ENCODE results near the gene TULP3.

TULP3 gene

DNA sequence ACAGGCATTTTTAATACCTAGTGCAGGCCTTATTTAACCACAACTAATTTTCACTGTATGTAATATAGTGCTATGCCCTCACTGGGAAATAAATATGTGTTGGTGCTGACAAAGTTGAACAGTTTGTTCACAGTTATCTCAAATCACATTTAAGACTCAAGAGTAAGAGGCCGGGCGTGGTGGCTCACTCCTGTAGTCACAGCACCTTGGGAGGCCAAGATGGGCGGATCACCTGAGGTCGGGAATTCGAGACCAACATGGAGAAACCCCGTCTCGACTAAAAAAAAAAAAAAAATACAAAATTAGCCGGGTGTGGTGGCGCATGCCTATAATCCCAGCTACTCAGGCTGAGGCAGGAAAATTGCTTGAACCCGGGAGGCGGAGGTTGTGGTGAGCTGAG lies 45.6 kb downstream of the TULP3 start:
- DNase-seq: no peak

DNA sequence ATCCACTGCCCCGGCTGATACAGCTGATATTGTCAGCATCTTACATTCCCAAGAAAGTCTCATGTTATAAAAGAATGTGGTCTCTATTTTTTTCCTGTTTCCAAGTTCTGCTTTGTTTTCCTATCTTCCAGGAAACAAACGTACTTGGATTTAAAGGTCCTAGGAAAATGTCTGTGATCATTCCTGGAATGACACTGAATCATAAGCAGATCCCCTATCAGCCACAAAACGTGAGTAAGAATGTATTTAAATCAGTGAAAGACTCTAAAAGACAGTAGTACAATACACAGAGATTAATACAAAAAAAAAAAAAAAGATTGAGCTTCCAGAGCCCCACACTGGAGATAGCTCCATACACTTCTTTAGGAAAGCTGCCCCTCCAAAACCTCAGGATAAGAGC lies 46.8 kb downstream of the TULP3 start:
- DNase-seq: no peak

DNA sequence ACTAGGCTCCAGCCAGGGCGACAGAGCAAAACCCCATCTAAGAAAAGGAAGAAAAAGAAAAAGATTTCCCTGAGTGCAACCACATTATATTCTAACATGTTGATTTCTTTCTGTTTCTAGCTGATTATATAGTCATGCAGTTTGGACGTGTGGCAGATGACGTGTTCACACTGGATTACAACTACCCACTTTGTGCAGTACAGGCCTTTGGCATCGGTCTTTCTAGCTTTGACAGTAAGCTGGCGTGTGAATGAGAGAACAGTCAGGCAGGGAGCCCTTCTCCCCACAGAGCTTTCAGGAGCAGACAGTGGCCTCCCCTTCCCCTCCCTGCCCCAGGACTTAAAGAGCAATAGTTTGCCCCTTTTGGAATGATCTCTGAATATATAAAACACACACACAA lies 48.5 kb downstream of the TULP3 start:
- no peak for DNase-seq

DNA sequence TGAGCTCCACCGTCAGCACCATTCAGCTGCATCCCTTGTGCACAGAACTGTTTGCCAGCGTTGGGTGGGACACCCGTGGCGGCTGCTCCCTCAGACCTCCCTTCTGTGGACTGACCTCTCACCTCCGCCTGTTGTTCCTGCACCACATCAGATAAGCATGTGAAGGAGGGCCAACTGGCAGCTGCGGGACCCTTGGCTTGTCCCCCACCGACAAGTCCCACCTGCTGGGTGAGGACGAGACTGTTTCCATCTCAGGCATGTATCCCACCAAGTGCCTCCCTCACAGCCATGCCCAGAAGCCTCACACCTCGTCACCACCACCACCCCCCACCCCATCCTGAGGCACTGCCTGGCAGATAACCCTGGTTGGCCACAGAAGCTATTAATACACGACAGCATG lies 49.9 kb downstream of the TULP3 start:
- DNase-seq: no peak

DNA sequence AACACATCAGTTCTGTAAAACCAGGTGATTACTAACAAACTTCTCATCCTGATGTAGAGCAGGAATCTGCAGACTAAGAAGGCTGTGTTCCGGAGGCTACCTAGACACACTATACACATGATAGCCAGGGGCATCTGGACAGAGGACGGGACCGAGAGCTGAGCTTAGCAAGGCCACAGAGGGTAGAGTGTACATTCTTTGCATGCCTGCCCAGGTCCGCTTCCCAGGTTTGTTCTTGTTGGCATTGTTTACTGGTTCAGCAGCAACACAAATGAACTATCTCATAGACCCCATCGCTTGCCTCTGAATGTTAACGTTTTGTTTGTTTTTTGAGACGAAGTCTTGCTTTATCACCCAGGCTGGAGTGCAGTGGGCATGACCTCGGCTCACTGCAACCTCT lies 50.8 kb downstream of the TULP3 start:
- DNase-seq: no peak

DNA sequence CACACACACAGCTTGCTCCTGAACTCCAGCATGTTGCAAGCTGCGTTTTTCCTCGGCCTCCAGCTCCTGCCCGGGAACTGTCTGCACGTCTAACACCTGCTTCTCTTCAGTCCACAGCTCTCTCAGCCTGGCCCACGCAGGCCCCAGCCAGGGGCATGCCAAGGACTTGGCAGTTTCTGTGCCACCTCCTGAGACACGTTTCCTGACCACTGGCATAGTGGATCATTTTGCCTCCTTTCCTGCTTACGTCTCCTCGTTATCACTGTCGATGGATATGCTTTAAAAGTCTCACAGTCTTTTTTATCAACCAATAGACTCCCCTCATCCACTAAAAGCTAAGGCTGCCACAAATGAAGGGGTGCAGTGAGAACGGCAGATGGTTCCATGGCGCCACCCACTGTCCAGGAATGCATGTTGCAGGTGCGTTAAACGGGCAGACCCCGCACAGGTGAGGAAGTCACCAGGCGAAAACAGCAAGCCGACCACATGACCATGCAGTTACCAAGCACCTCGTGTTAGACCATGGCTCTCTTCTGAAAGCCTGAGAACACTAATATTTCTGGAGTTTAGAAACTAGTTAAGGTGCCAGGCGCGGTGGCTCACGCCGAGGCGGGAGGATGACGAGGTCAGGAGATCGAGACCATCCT lies 53.8 kb downstream of the TULP3 start:
- DNase-seq: no peak

DNA sequence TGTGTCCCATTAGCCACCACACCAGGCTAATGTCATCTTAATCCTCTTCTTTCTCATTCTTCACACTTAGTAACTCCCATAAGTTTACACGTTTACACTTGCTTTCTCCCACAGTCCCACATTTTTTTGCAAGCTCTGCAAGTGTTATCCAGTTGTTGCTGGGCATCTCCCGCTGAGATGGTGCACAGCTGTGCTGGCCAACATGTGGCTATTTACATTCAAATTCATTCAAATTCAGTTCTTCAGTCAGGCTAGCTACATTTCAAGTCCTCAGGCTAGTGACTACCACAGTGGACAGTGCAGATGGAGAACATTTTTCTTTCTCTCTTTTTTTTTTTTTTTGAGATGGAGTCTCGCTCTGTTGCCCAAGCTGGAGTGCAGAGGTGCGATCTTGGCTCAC lies 58.7 kb downstream of the TULP3 start:
- no peak for DNase-seq

DNA sequence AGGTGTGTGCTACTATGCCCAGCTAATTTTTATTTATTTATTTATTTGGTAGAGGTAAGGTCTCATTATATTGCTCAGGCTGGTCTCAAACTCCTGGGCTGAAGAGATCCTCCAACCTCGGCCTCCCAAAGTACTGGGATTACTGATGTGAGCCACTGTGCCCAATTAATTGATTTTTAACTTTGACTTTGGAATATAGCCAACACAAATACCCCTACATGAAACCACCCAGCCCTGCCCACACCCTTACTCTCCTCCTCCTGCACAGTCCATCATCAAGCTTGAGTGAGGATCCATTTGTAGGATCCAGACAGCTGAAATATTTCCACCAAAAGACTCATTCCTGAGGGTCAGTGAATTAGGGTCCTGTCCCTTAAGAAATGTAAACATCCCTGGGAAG lies 65.2 kb downstream of the TULP3 start:
- DNase-seq: no peak

DNA sequence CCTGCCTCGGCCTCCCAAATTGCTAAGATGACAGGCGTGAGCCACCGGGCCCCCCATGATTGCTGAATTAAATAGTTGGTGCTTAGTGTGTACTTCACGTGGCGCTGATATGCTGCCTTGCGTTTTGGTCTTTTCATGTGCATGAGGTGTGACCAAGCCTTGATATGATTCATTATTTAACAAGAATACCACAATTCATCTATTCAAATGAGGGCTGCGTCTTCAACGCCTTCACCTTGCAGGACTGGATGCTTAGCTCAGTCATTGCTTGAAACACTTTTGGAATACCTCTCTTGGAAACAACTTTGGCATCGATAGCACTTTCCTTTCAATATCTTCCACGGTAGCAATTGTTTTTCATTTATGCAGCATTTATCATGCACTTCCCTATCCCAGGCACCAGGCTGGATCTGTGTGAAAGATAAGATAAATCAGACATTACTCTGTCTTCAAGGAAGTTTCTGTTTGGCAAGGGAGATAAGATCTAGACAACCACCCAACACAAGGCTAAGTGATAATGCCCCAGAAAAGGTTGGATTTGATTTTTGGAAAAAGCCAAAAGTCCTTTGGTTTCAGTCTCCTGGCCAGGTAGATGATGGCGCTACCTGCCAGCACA lies 67.2 kb downstream of the TULP3 start:
- no peak for DNase-seq

DNA sequence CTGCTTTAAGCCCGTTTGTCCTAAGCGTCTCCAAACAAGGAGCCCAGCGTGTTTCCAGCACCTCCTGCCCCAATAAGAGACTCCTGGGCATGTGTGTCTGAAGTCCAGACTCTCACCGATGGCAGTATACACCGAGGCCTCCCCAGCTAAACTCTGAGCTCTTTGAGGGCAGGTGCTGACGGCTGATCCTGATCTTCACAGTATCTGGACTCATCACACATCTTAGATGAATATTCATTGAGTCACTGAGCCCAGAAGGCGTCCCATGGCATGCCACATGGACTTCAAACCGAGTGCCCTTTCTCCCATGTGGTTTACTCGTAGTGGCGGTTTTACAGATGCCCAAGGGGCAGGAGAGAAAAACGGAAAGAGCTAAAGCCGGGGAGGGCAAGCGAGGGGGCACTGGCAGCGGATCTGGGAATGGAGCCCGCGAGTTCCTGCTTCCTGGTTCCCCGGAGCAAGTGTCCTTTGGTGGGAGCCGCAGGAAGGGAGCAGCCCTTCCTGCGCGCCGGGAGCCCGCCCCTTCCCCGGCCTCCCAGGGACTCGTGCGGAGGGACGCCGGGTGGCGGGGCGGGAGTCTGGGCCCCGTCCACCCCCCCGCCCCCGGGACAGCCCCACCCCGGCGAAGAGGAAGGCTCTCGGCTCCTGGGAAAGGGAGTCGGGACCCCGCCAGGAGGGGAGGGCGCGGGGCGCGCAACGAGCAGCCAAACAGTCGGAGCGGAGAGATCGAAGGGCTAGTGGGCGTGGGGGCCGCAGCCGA lies 67.9 kb downstream of the TULP3 start:
- DNase-seq: no peak

DNA sequence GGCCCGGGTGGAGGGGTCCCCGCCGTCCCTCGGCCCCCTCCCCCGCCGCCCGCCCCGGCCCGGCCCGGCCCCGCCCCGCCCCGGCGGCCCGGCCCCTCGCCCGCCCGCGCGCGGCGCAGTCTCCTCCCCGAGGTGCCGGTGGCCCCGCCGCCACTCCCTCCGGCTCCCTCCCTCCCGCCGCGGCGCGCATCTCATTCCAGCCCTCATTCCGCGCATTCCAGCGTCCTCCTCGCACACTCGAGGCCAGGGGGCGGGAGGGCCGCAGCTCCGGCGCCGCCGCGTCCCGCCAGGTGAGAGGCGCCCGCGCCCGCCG lies 68.5 kb downstream of the TULP3 start, which contains the start of gene TEAD4:
TEAD4 (plus strand) TSS at position 206 of the 313 bp plus-strand sequence.
- DNase-seq: no peak

DNA sequence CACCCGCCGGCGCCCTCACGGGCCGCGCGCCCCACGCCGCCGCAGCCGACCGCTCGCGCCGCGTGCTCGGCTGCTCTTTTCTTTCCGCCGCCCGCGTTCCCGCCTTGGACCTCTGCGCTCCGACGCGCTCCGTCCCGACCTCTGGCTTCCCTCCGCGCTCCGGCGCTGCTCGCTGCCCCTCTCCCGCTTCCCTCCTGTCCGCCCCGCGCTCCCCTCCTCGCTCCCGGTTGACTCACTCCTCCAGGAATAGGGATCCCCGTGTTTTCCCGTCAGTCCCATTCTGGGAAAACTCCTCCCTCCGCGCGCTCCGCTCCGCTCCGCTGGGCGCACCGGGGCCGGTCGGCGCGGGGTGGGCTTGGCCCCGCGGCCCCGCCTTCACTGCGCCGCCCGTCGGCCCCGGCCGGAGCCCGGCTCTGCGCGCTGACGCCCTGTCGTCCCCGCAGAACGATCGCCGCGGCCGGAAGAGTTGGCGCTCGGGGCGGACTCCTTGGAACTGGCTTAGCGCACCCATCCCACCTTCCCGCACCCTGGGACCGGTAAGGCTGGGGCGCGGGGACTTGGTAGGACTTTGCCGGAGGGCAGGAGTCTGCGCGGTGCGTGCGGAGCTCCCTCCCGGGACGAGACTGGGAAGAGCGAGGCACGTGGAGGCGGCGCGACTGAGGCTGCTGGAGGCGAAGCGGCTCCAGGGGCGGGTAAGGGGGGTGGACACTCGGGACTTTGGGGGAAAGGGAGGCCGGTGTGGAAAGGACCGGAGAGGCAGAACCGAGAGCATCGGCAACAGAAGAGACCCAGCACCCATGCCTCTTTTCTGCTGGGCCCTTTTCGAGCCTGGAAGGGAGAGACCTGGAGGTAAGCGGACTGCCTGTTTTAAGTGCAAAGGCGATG lies 69.1 kb downstream of the TULP3 start:
- DNase-seq: no peak

DNA sequence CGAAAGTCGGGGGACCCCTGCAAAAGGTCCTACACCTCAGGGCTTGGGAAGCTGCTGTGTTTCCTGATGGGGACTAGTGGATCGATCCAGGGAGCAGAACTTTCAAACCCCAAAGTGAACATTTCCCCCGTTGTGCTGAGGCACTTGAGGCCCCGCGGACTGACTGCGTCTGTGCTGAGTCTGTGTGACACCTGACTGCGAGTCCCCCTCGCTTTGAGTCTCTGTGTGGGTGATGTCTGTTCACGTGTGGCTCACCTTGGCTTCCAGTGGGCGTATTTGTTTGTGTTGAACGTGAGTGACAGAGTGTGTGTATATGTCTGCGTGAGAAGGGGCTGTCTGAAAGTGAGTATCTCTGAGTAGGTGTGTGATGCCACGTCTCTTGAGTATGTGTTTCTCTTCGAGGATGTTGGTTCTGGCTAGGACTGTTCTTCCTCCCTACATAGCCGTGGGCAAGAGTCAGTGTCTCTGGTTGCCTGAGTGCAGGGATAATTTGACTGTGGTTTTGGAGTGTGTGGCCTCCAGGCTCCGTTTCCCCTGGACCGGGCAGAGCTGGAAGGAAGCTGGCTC lies 69.8 kb downstream of the TULP3 start:
- DNase-seq: no peak

DNA sequence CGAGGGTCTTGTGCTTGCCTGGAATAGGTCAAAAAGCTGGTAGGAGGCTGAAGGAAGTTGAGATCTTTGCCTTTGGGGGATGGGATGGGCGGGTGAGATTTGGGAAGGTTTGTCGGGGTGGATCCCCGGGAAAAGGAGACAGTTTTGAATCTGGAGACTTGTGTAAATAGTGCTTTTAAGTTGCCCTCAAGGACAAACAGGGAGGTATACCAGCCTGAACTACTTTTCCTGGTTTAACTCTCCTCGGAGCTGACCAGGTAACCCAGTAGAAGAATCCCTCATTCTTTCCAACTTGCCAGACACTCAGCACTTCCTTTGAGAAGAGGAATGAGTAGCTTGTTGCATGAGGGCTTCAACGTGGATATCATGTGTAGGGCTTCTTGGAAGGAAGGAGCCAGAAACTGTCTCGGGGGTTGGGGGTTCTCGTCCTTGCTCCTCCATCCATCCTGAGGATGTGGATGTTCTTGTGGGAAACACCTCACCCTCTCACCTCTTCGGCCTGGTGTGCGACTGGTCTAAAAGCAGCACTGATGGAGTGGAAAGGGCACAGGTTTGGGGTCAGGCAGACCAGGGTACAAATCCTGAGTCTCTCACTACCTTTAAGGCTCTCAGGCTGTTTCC lies 70.4 kb downstream of the TULP3 start:
- DNase-seq: no peak

DNA sequence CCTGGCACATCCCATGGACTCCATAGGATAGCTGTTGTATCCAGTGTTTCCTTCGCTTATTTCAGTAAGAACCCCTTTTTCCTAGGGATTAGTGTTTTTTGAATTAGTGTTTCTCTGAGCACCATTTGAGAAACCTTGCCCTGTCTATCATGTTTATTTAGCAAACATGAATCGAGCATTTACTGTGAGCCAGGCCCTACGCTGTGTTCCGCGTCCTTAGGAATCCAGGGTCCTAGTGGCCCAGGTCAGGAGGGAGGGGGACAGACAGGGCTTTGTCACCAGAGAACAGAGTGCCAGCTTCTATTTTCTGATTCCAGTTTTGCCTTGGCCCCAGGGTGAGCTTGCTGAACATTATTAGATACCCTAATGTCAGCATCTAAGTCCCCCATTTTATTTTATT lies 71.0 kb downstream of the TULP3 start:
- DNase-seq: no peak

DNA sequence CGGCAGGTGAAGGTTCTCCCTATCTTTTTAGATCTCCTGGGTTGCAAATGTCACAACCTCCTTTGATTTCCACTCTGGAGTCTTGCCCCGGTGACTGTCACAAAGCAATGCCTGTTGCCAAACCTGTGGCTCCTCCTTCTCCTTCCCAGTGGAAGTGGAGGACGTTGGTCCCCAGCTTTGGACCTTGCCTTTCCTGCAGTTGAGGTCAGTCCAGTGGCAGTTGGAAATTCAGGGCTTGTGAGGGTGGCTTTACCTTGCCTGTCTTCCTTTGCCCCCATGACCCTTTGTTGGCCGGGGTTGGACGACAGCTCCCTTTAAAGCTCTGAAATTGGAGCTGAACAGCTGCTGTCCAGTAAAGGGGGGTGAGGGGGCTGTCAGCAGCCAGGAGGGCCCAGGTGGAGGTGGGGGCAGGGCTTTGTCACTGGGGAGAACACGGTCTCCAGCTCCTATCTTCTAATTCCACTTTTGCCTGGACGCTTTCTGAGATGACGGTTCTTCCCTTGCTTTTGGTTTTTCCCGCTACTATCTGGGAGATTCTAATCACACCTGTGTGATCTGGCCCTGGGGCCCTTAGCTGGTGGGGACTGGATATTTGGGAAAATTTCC lies 72.6 kb downstream of the TULP3 start:
- no peak for DNase-seq

DNA sequence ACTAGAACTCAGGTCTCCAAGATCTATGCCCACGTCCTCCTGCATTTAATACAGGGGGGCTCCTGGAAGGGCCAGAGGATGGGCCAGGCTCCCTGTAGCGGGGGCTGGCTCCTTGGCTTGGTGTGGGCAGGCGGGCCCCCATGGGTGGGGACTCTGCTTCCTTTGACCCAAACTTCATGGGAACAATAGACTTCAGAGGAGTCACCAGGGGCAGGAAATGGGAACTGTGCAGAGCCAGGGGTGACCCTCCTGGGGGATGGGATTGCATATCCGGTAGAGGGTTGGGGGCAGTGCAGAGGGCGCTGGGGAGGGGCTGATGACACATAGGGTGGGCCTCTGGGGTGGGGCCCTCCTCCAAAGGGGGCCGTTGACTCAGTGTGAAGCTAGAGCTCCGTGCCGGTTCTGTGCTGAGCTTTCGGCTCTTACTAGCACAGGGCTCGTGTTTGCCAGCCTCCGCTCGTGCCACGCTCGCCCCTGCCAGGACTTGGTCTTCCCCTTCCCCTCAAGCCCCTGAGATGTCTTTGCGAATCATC lies 73.1 kb downstream of the TULP3 start:
- no peak for DNase-seq

DNA sequence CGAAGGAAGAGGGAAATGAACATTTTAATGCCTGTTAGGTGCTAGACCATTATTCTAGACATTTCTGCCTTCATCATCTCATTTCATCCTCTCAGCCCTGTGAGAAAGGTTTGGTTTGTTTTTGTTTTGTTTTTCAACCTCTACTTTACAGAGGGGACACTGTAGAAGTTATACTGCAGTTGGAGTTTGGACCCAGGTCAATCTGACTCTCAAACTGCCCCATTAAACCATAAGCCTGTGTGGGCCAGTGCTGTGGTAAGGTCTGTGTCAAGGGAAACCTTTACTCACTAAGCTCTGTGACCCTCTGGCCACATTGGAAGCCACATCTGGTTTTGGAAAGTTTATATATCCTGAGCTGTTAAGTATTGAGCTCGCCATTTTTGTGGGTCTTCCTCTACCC lies 77.0 kb downstream of the TULP3 start:
- DNase-seq: no peak

DNA sequence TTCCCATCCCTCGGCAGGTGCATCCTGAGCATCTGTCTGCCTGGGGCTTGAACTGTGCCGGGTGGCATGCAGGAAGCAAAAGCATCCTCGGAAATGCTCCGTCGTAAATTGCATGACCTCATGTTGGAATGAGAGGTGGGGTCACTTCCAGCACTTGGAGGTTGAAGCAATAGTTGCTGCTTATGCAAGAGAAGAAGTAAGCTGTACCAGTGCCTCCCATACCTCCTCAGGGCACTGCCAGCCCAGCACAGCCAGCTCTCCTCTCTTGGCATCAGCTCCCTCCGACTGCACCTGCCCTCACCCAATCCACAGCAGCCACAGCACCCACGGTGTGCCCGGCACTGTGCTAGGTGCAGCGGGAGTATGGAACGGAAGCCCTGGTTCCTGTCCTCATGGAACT lies 80.1 kb downstream of the TULP3 start:
- DNase-seq: no peak

DNA sequence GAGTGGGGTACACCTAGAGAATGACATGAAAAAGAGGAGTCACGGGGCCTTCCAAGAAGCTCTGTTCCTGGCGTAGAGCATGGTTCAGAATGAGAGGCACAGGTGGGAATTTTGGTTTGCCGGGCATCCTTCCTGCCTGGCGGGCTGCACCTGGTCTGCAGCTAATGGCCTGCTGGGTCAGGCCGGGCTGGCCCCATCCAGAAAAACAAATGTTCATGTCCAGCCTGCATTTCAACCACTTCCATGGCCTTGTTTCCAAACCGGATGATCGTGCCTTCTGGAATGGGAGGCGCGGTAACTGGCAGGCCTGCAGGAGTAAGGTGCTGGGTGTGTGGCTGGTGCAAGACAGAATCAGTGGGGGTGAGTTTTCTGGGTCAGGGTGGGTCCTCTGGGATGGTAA lies 82.9 kb downstream of the TULP3 start:
- DNase-seq: no peak

DNA sequence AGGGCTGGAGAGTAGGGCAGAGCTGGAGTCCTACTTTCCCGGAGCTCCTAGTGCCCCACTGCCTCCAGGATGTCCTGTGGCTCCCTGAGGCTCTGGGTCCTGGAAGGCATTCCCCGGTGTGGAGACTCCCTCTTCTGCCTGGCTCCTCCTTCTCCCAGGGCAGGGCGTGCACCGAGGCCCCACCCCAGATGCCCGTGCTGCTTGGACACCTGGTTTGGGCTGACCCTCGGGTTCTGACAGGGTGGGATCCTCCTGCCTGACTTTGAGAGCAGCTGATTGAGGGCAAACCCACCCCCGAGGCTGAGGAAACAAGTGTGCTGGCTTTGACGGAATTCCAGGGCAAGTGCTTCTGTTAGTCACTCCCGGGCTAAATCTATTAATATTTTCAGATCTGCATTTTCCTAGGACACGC lies 83.9 kb downstream of the TULP3 start:
- no peak for DNase-seq

DNA sequence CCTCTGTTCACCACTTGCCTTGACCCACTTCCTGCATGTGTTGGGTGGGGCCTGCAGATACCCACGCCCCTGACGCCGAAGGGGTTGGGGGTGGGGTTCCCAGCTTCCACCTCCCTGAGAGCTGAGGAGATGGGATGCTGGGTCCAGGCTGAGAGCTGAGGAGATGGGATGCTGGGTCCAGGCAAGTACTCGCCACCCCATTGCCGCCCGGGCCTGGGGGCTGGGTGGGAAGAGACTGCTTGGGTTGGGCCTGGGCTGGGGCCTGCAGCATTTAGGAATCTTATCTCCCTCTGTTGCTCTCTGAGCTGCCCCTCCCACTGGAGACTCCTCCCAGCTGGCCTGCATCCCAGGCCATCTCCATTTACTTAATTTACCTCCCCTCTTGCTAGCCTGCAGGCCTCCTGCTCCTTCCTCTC lies 85.9 kb downstream of the TULP3 start:
- no peak for DNase-seq

All from NCI-H2107 (cell line).